ENCODE results near the gene ACKR4. TPM values are rescaled to one million over a fixed set of nuclear protein-coding genes. Genes with fewer than 3 reads are reported as not detected.

The ACKR4 gene
- total and polyA plus RNA-seq, 2 donors (not counting 1 experiment from before 2014, with no cell fraction given), result 0.15 to 0.21 TPM

DNA sequence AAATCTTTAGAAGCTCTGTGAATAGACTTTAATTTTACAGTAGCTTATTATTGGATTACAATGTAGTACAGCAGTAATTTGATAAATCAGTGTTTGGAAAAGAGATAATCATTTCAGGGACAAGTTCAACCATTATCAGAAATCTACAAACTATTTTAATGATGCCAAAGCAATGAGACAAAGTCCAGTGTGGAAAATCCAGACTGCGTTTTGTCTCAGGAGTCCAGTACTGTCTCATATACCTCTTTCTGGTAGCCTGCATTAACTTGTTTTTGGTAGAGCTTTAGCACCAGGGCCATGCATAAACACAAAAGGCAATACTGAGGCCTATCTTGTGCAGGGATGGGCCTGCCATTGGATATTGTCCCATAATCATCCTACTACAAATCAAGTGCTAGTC lies 19.7 kb downstream of the ACKR4 start:
- TF ChIP-seq CTCF (IDR thresholded peaks at IDR 0.05) (no peak), EZH2 (IDR thresholded peaks at IDR 0.05; ENCODE audit: borderline replicate concordance, insufficient read depth, low read depth, low read length, poor library complexity, severe bottlenecking) (no peak)
- ATAC-seq (ENCODE audit: low read depth) (no peak), DNase-seq (no peak)
- ChIA-PET CTCF (interaction anchor here (1.0 kb wide), 1 partner anchor 26 kb away, joined by 3 read pairs; no protein-coding TSS in a partner anchor), POLR2A (no interaction called here)
- H3K4me3 ChIP-seq (ENCODE audit: control extremely low read depth in 1 of 5, extremely low read depth in 1 of 5, insufficient read depth in 1 of 5, low read depth in 2 of 5, low read length in 4 of 5), result no peak overlapping the region
- intact Hi-C loops (cut with micrococcal nuclease), result no loop called here
- H2AFZ ChIP-seq (ENCODE audit: insufficient read depth, low read depth, low read length, poor library complexity, severe bottlenecking), result no peak overlapping the region
- H3K9me3 ChIP-seq (ENCODE audit: control extremely low read depth in 1 of 3, control insufficient read depth in 2 of 3, insufficient read depth in 1 of 3, low read length in 2 of 3), result peaks cover 0 to 3% (median 0%) of the 10 kb centered on the region in 3 donors
- whole genome bisulfite sequencing (ENCODE audit: insufficient coverage), result 100% methylated on average over 1 of the region's 1 CpG
- no peaks in the 10 kb centered on the region for H3K4me1 ChIP-seq (ENCODE audit: control insufficient read depth in 2 of 2, insufficient read depth in 2 of 2, low read length in 2 of 2)
- Mint-ChIP-seq H3K4me1 (no peaks in the 10 kb centered on the region), H3K27me3 (no peaks in the 10 kb centered on the region), H3K9me3 (ENCODE audit: insufficient read depth) (peaks cover 2% of the 10 kb centered on the region), H3K4me3 (no peak overlapping the region), H3K27ac (no peak overlapping the region)
- H3K4me2 ChIP-seq (replicated peaks; ENCODE audit: low read depth, low read length, poor library complexity, severe bottlenecking), result no peak overlapping the region
- H3K9ac ChIP-seq (ENCODE audit: low read length), result no peak overlapping the region
- no peaks in the 10 kb centered on the region for H3K27me3 ChIP-seq (replicated peaks in 1 of 4; ENCODE audit: control extremely low read depth in 1 of 4, control insufficient read depth in 3 of 4, insufficient read depth in 4 of 4, low read length in 3 of 4)
- H4K20me1 ChIP-seq (ENCODE audit: control insufficient read depth, insufficient read depth, low read length, poor library complexity, severe bottlenecking), result no peaks in the 10 kb centered on the region
- H3K27ac ChIP-seq (ENCODE audit: low read length in 2 of 2), result no peak overlapping the region
- no peaks in the 10 kb centered on the region for H3K79me2 ChIP-seq (ENCODE audit: control insufficient read depth, insufficient read depth, low read length)
- peaks cover 0 to 2% of the 10 kb centered on the region in 2 experiments for H3K36me3 ChIP-seq (replicated peaks in 1 of 2; ENCODE audit: control extremely low read depth in 1 of 2, control insufficient read depth in 1 of 2, extremely low read depth in 1 of 2, insufficient read depth in 2 of 2, low read length in 1 of 2)

DNA sequence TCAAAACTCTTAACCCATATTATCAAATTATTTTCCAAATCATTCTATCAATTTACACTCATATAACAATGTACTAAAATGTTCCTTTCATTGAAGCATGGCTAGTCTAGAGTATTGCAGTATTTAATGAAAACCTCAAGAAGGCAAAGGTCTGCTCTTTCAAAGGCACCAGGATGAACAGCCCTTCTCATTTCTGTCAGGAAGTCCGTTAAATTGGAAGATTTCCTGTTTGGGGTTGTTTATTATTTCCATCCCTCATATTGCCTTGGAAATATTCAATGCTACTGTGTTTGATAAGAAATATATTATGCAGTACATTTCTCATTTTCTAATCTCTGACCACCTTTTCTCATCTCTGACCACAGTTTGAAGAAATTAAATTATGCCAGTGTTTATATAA lies 25.1 kb downstream of the ACKR4 start:
- H3K9me3 ChIP-seq (ENCODE audit: control extremely low read depth in 1 of 3, control insufficient read depth in 2 of 3, insufficient read depth in 1 of 3, low read length in 2 of 3), result no peaks in the 10 kb centered on the region
- no peaks in the 10 kb centered on the region for H3K27me3 ChIP-seq (replicated peaks in 1 of 4; ENCODE audit: control extremely low read depth in 1 of 4, control insufficient read depth in 3 of 4, insufficient read depth in 4 of 4, low read length in 3 of 4)
- TF ChIP-seq CTCF (IDR thresholded peaks at IDR 0.05) (no peak), EZH2 (IDR thresholded peaks at IDR 0.05; ENCODE audit: borderline replicate concordance, insufficient read depth, low read depth, low read length, poor library complexity, severe bottlenecking) (no peak)
- H3K4me3 ChIP-seq (ENCODE audit: control extremely low read depth in 1 of 5, extremely low read depth in 1 of 5, insufficient read depth in 1 of 5, low read depth in 2 of 5, low read length in 4 of 5), result no peak overlapping the region
- Mint-ChIP-seq H3K4me1 (peaks cover 9% of the 10 kb centered on the region), H3K27ac (no peak overlapping the region), H3K4me3 (no peak overlapping the region), H3K27me3 (no peaks in the 10 kb centered on the region), H3K9me3 (ENCODE audit: insufficient read depth) (no peaks in the 10 kb centered on the region)
- H2AFZ ChIP-seq (ENCODE audit: insufficient read depth, low read depth, low read length, poor library complexity, severe bottlenecking), result no peak overlapping the region
- H3K9ac ChIP-seq (ENCODE audit: low read length), result no peak overlapping the region
- H3K27ac ChIP-seq (ENCODE audit: low read length in 2 of 2), result no peak overlapping the region
- intact Hi-C loops (cut with micrococcal nuclease), result no loop called here
- H3K36me3 ChIP-seq (replicated peaks in 1 of 2; ENCODE audit: control extremely low read depth in 1 of 2, control insufficient read depth in 1 of 2, extremely low read depth in 1 of 2, insufficient read depth in 2 of 2, low read length in 1 of 2), result peaks cover 0 to 6% of the 10 kb centered on the region in 2 experiments
- POLR2A ChIA-PET, result no interaction called here
- no CpG with 5 or more reads among the region's 1 CpG for WGBS (ENCODE audit: insufficient coverage)
- no peaks in the 10 kb centered on the region for H3K4me1 ChIP-seq (ENCODE audit: control insufficient read depth in 2 of 2, insufficient read depth in 2 of 2, low read length in 2 of 2)
- H3K4me2 ChIP-seq (replicated peaks; ENCODE audit: low read depth, low read length, poor library complexity, severe bottlenecking), result no peak overlapping the region
- no peak for DNase-seq
- ATAC-seq (ENCODE audit: low read depth), result no peak
- H4K20me1 ChIP-seq (ENCODE audit: control insufficient read depth, insufficient read depth, low read length, poor library complexity, severe bottlenecking), result no peaks in the 10 kb centered on the region
- H3K79me2 ChIP-seq (ENCODE audit: control insufficient read depth, insufficient read depth, low read length), result no peaks in the 10 kb centered on the region
- CTCF ChIA-PET, result no interaction called here

Data from B cell (primary cell).